GM20000 (cell line): ENCODE results near the gene CEP72.

Experiments used
- DNase-seq: peaks from one replicate; pipeline ENCODE4 v3.0.0; 2012; ENCODE audit warnings: low spot score
- CTCF ChIP-seq: IDR thresholded peaks from 2 replicates; pipeline ENCODE4 v1.5.1; 2012; ENCODE audit warnings: mild to moderate bottlenecking, control low read depth; ENCODE audit errors: extremely low read depth, missing control alignments

CEP72 gene

GRCh38 chr5:672329-673160, 60.4 kb downstream of the CEP72 start:
- no peak for DNase-seq
- TF ChIP-seq CTCF, result no peak

GRCh38 chr5:673161-673830, 61.2 kb downstream of the CEP72 start:
- no peak for DNase-seq
- no peak for TF ChIP-seq CTCF

- no peak for DNase-seq
- TF ChIP-seq CTCF, result no peak
These were observed 61.9 kb downstream of the CEP72 start for GRCh38 chr5:673831-674629.

- DNase-seq, result no peak
- no peak for TF ChIP-seq CTCF
These were observed 62.5 kb downstream of the CEP72 start for GRCh38 chr5:674630-675011.

GRCh38 chr5:675111-675870, 63.2 kb downstream of the CEP72 start:
- DNase-seq, result no peak
- TF ChIP-seq CTCF, result no peak

- no peak for DNase-seq
These were observed 63.9 kb downstream of the CEP72 start for GRCh38 chr5:675871-676698.

More at GRCh38 chr5:675871-676698, 63.9 kb downstream of the CEP72 start:
- no peak for TF ChIP-seq CTCF
